ENCODE data around the gene FBXW7. TPM values are rescaled to one million over a fixed set of nuclear protein-coding genes. Genes with fewer than 3 reads are reported as not detected.

Gene FBXW7
- total RNA-seq, 1 experiment from 2014 or later: 27.1 TPM

- Histone ChIP-seq H3K14ac (ENCODE audit: insufficient read depth, low read length) (no peak overlapping the region), H2BK120ac (ENCODE audit: low read depth, low read length, poor library complexity, severe bottlenecking) (no peak overlapping the region), H3T11ph (ENCODE audit: low read length) (no peak overlapping the region), H2BK15ac (ENCODE audit: low read depth, low read length) (no peak overlapping the region), H3K4ac (ENCODE audit: low read depth, low read length) (no peak overlapping the region), H3K4me1 (ENCODE audit: insufficient read depth, low read length) (peaks cover 7% of the 10 kb centered on the region; the same call in 1 of the 2 replicates), H4K91ac (ENCODE audit: insufficient read length, low read depth, low read length) (no peak overlapping the region), H3K9me3 (ENCODE audit: control insufficient read depth, low read depth, low read length) (no peaks in the 10 kb centered on the region), H3K56ac (ENCODE audit: insufficient read length, low read depth, low read length) (no peak overlapping the region), H2BK20ac (ENCODE audit: low read depth, low read length, poor library complexity, severe bottlenecking) (no peak overlapping the region), H3K27me3 (ENCODE audit: insufficient read depth, low read length) (no peaks in the 10 kb centered on the region), H3K4me2 (ENCODE audit: insufficient read depth, insufficient read length, low read length) (no peak overlapping the region), H3K79me1 (ENCODE audit: insufficient read depth, low read depth, low read length, poor library complexity, severe bottlenecking) (no peaks in the 10 kb centered on the region), H3K9ac (ENCODE audit: extremely low read depth, insufficient read length, low read length) (no peak overlapping the region), H3K27ac (ENCODE audit: insufficient read length, low read depth, low read length) (no peak overlapping the region), H4K5ac (ENCODE audit: insufficient read length, low read depth, low read length) (no peak overlapping the region), H2AFZ (ENCODE audit: low read length) (no peak overlapping the region), H3K18ac (ENCODE audit: insufficient read length, low read depth, low read length) (no peak overlapping the region), H4K8ac (replicated peaks; ENCODE audit: insufficient read length, low read depth, low read length) (no peak overlapping the region), H3K23me2 (ENCODE audit: insufficient read length, low read depth, low read length, poor library complexity, severe bottlenecking) (no peaks in the 10 kb centered on the region), H3K23ac (ENCODE audit: insufficient read length, low read depth, low read length) (no peak overlapping the region), H2AK5ac (ENCODE audit: insufficient read length, low read length) (no peak overlapping the region), H3K79me2 (ENCODE audit: insufficient read depth, low read length) (no peaks in the 10 kb centered on the region), H2BK5ac (ENCODE audit: insufficient read length, low read length) (no peak overlapping the region), H2BK12ac (ENCODE audit: insufficient read length, low read depth, low read length) (no peak overlapping the region), H4K20me1 (ENCODE audit: control insufficient read depth, insufficient read depth, insufficient read length) (no peaks in the 10 kb centered on the region)
- H3K27ac Mint-ChIP-seq: peak overlapping the region in 1 of 3 experiments; percentile 29; a peak in 1 of 7 replicates
- no peak for DNase-seq
- H3K4me1 Mint-ChIP-seq: peaks cover 22 to 29% of the 10 kb centered on the region in 2 experiments
- H3K27me3 Mint-ChIP-seq (ENCODE audit: low read depth): 0 out of 2 replicates have a peak, but pooled peaks cover 2% of the 10 kb centered on the region
- H3K4me3 Mint-ChIP-seq: no peak overlapping the region
- no CpG with 5 or more reads among the region's 2 CpGs for WGBS (ENCODE audit: extremely low coverage, insufficient read length, low lambda C conversion rate)
- H3K9me3 Mint-ChIP-seq: no peaks in the 10 kb centered on the region
- no peaks in the 10 kb centered on the region for H3K36me3 Mint-ChIP-seq (ENCODE audit: insufficient read depth in 1 of 3, low read depth in 3 of 3)
- no peak for TF ChIP-seq CTCF (conservative IDR thresholded peaks at IDR 0.05)
These were observed 254.7 kb downstream of the FBXW7 start for GRCh38 chr4:152281211-152281610.
